Putamen (tissue), 1 donor: ENCODE measurements around the gene LRIG2.
"Not testable (repeated sequence)": the region's sequence is repeated elsewhere in the genome, so short reads cannot be mapped to it uniquely, and the experiment has no call there.

Experiments
- DNase-seq: peaks from one replicate; pipeline ENCODE4 v3.0.0-alpha.2; 2016; ENCODE audit warnings: low spot score

LRIG2 gene, protein sequence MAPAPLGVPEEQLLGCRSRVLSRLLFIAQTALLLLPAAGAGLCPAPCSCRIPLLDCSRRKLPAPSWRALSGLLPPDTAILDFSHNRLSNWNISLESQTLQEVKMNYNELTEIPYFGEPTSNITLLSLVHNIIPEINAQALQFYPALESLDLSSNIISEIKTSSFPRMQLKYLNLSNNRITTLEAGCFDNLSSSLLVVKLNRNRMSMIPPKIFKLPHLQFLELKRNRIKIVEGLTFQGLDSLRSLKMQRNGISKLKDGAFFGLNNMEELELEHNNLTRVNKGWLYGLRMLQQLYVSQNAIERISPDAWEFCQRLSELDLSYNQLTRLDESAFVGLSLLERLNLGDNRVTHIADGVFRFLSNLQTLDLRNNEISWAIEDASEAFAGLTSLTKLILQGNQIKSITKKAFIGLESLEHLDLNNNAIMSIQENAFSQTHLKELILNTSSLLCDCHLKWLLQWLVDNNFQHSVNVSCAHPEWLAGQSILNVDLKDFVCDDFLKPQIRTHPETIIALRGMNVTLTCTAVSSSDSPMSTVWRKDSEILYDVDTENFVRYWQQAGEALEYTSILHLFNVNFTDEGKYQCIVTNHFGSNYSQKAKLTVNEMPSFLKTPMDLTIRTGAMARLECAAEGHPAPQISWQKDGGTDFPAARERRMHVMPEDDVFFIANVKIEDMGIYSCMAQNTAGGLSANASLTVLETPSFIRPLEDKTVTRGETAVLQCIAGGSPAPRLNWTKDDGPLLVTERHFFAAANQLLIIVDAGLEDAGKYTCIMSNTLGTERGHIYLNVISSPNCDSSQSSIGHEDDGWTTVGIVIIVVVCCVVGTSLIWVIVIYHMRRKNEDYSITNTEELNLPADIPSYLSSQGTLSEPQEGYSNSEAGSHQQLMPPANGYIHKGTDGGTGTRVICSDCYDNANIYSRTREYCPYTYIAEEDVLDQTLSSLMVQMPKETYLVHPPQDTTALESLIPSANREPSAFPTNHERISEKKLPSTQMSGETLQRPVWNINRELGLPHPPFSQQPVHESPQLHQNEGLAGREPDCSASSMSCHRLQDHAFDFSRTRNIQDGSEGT

DNA sequence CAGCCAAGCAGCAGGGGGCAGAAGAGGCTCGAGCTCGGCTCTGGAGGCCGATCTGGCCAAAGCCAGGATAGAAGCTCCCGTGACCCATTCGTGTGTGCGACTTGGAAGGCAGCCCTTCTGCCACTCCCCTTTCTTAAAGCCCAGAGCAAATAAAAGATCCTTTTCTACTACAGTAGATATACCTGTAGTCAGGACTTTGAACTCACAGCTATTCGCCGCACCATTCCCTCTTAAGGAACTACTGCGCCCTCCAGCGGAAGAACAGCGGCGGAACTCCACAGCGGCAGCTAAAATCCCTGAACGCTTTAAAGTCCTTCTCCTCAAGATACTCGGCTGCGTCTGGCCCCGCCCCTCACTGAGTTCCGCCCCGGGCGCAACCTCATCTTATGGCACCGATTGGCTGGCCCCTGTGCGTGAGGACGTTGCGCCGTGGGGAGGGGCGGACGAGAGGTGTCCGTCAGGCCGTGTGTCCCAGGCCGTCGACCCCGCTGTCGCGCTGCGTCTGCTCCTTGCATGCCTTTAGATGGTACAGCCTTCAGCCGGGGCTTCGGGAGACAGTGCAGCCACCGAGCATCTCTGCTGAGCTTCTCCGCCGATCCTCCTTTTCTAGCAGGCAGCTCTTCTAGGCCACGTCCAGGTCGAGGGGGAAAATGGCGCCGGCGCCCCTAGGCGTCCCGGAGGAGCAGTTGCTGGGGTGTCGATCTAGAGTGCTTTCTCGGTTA, at the start of gene LRIG2:
Gene LRIG2 (plus strand): TSS at position 442 of the 722 bp plus-strand sequence. CDS start 209 bp downstream, at position 651.
- DNase-seq = peak; percentile 98

DNA sequence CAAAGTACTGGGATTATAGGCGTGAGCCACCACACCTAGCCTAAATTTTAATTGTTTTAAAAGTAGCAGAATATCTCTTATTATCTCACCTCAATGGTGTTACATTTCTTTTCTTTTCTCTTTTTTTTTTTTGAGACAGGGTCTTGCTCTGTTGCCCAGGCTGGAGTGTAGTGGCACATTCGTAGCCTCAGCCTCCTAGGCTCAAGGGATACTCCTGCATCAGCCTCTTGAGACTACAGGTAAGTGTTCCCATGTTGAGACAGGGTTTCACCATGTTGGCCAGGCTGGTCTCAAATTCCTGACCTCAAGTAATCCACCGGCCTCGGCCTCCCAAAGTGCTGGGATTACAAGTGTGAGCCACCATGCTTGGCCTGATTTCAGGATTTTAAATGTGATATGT, 49.7 kb upstream of the LRIG2 start:
- DNase-seq = not testable (repeated sequence)

DNA sequence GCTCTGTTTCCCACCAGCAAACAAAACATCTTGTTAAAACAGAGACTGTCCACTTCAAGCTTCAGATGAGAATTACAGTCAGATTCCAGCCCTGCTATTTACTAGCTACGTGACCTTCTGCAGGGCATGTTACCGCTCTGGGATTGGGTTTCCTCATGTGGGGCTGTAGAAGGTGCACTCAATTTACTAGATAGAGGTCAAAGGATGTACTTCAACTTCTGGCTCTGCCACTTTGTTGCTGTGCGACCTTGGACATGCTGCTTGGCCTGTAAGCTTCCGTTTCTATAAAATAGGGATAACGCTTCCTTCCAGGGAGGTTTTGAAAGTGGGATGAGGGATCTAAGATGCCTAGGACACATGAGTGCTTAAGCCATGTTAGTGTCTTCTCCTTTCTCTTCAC, 46.0 kb upstream of the LRIG2 start:
- no peak for DNase-seq

DNA sequence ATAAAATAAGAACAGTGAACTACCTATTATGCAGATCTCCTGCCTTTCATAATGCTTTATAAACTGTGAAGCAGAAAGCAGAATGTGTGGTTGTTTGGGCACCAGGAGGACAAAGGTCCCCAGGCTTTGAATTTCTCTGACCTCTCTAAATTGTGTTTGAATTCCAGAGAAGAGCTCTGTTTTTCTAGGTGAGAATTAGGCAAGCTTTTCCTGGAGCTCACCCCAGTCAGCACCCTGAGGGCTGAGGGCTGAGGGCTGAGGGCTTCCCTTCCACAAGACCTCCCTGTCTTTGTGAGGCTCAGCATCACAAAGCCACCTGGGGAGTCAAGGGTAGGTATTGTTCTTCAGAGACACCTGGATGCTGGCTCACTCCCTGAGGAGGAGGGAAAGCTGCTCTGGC, 45.5 kb upstream of the LRIG2 start:
- DNase-seq = no peak

DNA sequence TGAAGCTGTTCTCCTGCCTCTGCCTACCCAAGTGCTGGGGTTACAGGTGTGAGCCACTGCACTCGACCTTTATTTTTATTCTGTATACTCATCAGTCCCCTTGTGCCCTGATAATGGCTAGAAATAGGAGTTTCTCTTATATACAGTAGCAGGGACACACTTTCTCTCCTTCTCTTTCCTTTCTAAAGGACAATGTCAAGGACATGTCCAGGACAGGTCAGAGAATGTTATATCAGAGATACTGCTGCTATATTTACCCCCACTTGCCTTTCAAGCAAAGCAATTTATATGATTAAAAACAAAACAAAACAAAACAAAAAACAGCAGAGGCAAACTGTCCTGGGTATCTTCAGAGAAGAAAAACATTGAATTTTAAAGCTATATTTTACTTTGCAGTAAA, 43.2 kb upstream of the LRIG2 start:
- DNase-seq = no peak

DNA sequence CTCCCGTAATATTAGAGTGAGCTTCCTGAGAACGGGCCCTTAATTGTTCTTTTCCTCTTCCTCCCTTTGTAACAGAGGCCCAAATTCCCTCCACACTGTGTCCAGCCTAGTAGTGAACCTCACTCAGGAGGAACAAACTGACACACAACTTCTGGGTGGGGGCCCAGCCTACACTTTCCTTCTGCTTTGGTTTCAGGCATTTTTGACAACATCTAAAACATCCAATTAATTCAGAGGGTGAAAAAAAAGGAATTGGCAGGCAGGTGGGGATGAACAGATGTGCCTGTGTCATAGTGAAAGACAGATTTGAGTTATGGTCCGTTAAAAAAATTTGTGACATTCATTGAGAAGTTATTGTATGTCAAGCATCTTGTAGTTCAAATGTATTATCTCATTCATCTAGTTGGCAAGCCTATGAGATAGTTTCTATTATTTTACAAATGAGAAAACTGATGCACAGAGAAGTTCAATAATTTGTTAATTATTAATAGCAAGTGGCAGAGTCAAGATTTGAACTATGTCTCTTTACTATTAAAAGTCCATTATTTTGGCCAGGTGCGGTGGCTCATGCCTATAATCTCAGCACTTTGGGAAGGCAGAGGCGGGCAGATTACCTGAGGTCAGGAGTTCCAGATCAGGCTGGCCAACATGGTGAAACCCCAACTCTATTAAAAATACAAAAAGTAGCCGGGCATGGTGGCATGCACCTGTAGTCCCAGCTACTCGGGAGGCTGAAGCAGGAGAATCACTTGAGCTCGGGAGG, 41.6 kb upstream of the LRIG2 start:
- no peak for DNase-seq

DNA sequence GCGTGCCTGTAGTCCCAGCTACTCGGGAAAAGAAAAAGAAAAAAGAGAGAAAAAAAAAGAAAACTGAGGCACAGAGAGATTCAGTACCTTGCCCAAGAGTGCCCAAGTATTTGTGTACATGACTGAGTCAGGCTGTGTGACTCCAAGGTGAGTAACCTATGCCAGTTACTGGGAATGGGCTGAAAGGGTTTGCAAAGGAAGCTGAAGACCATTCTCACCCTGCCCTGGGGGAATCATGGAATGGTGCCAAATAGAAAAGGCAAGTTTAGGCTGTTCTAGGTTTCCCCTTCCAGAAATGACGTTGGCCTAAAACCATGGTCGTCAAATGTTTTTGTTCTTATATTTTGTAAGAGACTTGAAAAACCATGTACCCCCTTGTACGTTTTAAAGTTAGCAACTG, 37.9 kb upstream of the LRIG2 start:
- DNase-seq = no peak

DNA sequence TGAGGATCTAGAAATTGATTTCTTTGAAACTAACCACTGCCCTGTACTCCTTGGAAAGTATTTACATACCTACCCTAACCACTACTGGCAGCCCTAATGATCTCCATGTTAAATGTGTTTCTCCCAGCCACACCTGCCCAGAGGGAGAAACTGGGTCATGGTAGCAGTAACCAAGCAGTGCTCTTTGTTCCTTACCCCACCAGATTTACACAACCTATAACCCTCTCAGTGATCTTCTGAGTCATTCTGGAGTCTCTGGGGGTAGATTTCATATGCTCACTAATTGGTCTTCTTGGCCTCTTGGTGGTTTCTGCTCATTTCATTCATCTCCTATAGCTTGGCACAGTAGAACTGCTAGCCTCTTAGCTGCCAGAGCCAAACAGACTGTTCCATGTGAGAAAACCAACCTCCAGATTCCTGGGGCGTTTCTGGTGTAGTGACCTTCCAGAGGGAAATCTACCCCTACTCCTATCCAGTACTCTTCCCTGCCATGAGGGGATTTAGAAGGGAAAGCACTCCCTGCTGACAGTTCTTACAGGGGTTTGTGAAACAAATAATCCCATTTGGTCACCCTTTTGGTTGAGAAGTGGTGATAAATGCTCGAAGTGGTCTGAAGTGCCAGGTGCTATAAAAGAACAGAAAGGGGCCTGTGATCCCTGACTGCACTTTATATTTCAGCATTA, 36.2 kb upstream of the LRIG2 start:
- no peak for DNase-seq

DNA sequence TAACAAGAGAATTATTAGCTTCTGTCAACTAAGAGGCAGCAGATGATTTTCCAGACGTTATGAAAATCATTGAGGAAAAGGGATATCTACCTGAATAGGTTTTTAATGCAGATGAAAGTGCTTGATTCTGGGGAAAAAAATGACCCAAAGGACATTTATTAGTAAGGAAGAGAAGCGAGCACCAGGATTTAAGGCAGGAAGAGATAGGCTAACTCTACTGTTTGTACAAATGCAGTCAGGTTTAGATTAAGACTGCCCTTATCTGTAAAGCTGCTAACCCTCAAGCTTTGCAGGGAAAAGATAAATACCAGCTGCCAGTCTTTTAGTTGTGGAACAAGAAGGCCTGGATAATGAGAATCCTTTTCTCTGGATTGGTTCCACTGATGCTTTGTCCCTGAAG, 33.0 kb upstream of the LRIG2 start:
- no peak for DNase-seq

DNA sequence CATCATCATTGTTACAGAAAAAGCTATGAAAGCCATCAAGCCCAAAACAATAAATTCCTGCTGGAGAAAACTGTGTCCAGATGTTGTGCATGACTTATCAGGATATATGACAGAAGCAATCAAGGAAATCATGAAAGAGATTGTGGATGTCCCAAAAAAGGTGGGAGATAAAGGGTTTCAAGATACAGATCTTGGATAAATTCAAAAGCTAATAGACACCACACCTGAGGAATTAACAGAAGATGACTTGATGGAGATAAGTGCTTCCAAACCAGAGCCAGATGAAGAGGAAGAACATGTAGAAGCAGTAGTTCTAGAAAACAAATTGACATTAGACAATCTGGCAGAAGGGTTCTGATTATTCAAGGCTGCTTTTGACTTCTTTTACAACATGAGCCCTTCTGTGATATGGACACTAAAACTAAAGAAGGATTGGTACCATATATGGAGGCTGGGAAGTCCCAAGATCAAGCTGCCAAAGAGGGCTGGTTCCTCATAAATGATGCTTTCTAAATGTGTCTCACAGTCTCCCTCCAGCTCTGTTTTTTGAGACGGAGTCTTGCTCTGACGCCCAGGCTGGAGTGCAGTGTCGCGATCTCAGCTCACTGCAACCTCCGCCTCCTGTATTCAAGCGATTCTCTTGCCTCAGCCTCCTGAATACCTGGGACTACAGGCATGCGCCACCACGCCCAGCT, 32.1 kb upstream of the LRIG2 start:
- DNase-seq = no peak

DNA sequence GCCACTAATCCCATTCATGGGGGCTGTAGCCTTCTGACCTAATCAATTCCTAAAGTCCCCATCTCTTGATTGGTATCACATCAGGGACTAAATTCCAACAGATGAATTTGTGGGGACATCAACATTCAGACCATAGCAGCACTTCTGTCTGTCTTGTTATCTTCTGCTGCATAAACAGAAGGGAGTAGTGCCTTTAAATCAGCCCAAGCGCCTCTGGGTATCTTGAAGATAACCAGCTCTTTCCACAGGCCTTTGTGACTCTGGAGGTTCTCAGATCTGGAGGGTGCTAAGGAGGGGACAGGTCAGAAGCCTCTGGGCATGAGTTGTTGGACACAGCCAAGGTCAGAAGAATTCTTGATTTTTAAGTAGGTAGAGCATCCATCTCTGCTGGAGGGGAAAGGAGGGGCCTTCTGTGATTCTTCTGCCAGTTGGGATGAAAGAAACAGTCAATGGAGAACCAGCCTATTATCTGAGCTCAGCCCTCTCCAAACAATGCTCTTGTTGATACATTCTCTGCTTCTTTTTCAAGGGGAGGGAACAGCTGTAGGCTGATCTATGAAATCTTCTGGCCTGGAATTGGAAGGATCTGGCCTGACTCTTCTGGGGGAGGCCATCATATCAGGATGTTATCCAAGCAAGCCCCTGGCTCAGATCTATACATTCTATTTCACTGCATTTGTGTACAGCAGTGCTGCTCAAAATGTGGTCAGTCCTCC, 31.3 kb upstream of the LRIG2 start:
- peak; percentile 88 for DNase-seq

DNA sequence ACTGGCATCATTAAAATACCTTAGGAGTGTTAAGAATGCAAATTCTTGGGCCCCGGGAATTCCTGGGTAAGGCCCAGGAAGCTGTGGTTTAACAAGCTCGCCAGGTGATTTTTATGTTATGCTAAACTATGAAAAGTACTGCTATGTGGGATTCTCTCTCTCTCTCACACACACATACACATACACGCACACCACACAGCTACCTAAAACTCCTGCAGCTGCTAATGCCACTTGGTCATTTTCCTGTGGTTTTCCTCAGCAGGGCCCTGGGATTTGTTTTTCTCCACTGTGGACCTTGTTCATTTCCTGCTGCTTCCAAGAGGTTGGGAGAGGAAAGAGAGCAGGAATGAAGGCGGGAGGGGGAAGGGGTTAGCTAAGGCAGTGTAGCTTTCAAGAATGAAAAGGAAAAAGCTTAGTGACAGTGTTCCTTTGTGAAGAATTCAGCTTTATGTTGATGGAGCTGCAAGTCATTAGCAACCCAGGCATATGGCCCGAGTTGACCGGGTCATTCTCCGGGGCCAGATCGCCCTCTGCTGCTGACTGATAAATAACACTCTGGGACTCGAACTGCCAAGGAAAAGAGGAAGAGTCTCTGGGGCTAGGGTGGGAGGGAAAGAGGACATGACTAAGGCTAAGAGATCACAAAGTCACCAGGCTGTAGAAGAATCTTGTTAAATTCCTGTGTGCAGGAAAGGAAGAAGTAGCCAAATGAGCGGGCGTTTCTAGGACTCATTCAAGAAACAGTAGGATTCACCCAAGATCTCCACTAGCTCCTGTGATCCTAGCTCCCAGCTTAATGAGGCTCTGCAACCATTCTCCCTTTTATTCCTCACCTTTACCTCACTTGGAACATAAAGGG, 30.5 kb upstream of the LRIG2 start:
- peak; percentile 84 for DNase-seq

DNA sequence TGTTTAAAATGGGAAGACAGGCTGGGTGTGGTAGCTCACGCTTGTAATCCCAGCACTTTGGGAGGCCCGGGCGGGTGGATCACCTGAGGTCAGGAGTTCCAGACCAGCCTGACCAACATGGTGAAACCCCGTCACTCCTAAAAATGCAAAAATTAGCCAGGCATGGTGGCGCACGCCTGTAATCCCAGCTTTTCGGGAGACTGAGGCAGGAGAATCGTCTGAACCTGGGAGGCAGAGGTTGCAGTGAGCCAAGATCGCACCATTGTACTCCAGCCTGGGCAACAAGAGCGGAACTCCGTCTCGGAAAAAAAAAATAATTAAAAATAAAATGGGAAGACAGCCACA, 29.9 kb upstream of the LRIG2 start:
- DNase-seq = not testable (repeated sequence)

DNA sequence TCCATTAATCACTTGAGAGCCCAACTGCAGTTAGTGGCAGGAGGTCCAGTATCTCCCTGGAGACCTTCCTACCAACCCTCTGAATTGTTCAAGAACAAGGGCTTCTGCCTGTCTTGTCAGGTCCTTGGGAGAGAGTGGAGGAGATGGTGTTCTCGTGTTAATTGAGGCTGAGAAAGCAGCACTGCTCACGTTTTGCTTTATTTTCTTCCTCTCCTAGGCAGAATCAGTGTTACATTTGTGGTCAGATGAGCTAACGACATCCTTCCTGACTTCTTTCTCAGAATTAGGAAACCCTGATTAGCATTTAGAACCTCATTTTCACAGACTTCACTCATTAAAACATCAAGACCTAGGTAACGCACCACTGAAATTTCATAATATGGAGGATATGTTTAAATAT, 26.4 kb upstream of the LRIG2 start:
- no peak for DNase-seq

DNA sequence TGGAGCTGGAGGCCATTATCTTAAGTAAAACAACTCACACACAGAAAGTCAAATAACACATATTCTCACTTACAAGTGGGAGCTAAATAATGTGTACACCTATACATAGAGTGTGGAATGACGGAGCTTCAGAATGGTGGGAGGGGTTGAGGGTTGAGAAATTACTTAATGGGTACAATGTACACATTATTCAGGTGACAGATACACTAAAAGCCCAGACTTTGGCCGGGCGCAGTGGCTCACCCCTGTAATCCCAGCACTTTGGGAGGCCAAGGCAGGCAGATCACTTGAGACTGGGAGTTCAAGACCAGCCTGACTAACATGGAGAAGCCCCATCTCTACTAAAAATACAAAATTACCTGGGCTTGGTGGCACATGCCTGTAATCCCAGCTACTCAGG, 24.9 kb upstream of the LRIG2 start:
- DNase-seq = no peak

DNA sequence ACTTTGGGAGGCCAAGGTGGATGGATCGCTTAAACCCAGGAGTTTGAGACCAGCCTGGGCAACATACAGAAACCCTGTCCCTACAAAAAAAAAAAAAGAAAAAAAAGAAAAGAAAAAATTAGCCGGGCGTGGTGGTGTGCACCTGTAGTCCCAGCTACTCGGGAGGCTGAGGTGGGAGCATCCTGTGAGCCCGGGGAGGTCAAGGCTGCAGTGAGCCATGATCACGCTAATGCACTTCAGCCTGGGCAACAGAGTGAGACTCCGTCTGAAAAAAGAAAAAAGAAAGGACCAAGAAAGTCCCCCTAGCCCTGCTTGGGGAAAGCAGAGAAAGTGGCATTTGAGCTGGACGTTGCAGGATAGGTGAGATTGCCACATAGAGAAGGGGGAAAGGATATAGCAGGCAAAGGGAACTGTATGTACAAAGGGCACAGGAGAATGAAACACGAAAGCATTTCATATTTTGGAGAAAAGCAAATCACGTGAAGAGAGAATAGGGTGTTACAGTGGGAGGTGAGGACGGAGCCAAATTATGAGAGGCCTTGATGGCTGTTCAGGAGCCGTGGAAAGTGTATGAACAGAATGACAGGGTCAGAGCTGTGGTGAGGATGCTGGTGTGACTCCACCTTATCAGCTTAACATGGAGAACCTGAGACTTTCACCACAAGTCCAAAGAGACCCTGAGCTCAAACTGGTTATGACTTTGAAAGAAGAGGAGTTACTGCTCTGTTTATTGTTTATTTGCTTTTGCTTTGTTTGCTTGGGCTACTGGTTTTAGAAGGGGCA, 19.5 kb upstream of the LRIG2 start:
- no peak for DNase-seq

DNA sequence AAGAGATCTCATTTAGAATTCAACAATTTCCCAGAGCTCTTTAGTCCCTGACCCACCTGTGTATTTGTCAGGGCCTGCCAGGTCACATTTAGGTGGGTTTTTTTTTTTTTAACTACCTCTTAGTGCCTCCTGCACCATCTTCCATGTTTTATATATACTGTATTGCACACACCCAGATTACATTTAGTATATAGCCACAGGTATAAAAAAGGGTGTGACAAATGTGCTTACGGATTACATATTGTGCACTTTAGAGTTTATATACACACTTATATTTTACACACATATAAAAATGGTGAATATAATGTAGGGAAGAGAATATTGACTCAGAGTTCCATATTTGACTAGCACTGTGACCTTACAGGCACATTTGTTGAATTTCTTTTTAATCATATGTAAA, 17.4 kb upstream of the LRIG2 start:
- DNase-seq = no peak

DNA sequence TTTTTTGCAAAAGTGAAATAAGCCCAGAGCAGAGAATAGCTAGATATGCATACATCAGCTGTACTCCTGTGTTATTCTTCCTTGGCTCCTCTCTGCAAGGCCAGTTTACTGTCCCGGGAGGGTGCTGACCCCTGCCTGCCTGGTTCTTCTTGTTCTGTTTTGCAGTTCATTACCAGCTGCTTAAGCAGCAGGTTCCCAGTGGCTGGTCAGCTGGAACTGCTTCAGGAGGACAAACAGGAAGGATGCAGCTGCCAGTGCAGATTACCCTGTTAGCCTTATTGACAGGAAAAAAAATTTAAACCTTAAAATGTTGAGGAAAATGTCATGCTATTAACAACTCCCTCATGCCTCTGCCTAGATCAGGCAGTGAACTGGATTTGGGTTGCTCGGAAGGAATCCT, 16.0 kb upstream of the LRIG2 start:
- no peak for DNase-seq
